SK-N-SH (cell line): ENCODE data around the gene EOLA2.
"Not testable (repeated sequence)": the region's sequence is repeated elsewhere in the genome, so short reads cannot be mapped to it uniquely, and the experiment has no call there.

ENCODE experiments used
- POLR2AphosphoS5 ChIP-seq: IDR thresholded peaks from 2 replicates; pipeline ENCODE4 v1.6.1; 2012; ENCODE audit warnings: low read depth, low read length
- TF ChIP-seq, protein P1 (sequence below): fragments of 200-600 bp; sonication (generic); IDR thresholded peaks from 2 replicates; pipeline ENCODE4 v1.6.1; 2017; ENCODE audit warnings: antibody characterized with exemption, mild to moderate bottlenecking, moderate library complexity

DNA sequence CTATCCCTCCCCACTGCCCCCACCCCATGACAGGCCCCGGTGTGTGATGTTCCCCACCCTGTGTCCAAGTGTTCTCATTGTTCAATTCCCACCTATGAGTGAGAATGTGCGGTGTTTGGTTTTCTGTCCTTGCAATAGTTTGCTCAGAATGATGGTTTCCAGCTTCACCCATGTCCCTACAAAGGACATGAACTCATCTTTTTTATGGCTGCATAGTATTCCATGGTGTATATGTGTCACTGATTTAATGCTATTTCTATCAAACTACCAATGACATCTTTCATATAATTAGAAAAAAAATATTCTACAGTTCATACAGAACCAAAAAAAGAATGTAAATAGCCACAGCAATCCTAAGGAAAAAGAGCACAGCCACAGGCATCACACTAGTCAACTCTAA, 47.5 kb downstream of the EOLA2 start:
- not testable (repeated sequence) for TF ChIP-seq POLR2AphosphoS5
- TF ChIP-seq, protein P1, sequence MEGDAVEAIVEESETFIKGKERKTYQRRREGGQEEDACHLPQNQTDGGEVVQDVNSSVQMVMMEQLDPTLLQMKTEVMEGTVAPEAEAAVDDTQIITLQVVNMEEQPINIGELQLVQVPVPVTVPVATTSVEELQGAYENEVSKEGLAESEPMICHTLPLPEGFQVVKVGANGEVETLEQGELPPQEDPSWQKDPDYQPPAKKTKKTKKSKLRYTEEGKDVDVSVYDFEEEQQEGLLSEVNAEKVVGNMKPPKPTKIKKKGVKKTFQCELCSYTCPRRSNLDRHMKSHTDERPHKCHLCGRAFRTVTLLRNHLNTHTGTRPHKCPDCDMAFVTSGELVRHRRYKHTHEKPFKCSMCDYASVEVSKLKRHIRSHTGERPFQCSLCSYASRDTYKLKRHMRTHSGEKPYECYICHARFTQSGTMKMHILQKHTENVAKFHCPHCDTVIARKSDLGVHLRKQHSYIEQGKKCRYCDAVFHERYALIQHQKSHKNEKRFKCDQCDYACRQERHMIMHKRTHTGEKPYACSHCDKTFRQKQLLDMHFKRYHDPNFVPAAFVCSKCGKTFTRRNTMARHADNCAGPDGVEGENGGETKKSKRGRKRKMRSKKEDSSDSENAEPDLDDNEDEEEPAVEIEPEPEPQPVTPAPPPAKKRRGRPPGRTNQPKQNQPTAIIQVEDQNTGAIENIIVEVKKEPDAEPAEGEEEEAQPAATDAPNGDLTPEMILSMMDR: not testable (repeated sequence)
